ENCODE measurements around the gene KLHL25. TPM values are rescaled to one million over a fixed set of nuclear protein-coding genes. Genes with fewer than 3 reads are reported as not detected.
A peak's percentile ranks its signal among the peaks of the same experiment; 100 is the strongest.

The KLHL25 gene
- total RNA-seq, 1 experiment from 2014 or later: 7.0 TPM

DNA sequence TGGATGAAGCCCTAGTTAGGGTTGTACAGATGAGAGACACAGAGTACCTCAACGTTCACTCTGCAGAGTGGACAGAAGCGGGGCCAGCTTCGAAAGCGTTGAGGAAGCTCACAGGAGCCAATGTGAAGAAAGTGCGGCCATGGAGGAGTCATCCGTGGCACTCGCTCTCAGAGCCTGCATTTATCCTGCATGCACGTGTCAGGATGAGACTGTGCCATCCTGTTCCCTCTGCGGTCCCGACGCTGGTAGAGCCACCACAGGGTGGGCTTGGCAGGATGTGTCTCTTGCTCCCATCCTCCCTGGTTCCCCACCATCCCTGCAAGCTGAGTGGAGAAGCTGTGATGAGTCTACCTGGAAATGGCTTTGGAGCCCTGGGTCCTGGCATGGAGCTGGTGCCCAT is 39.3 kb downstream of the KLHL25 start:
- intact Hi-C loops (cut with micrococcal nuclease; ENCODE audit: unreplicated experiment): no loop called here
- TF ChIP-seq SIN3A (IDR thresholded peaks at IDR 0.05; ENCODE audit: borderline replicate concordance, insufficient read depth, low read depth, low read length) (no peak), TCF7L2 (IDR thresholded peaks at IDR 0.05; ENCODE audit: low read depth, low read length) (no peak), POLR2AphosphoS5 (IDR thresholded peaks at IDR 0.05; ENCODE audit: low read depth, low read length) (no peak)
- TF ChIP-seq, protein P1, sequence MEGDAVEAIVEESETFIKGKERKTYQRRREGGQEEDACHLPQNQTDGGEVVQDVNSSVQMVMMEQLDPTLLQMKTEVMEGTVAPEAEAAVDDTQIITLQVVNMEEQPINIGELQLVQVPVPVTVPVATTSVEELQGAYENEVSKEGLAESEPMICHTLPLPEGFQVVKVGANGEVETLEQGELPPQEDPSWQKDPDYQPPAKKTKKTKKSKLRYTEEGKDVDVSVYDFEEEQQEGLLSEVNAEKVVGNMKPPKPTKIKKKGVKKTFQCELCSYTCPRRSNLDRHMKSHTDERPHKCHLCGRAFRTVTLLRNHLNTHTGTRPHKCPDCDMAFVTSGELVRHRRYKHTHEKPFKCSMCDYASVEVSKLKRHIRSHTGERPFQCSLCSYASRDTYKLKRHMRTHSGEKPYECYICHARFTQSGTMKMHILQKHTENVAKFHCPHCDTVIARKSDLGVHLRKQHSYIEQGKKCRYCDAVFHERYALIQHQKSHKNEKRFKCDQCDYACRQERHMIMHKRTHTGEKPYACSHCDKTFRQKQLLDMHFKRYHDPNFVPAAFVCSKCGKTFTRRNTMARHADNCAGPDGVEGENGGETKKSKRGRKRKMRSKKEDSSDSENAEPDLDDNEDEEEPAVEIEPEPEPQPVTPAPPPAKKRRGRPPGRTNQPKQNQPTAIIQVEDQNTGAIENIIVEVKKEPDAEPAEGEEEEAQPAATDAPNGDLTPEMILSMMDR (IDR thresholded peaks at IDR 0.05): no peak
- TF ChIP-seq, protein P2, sequence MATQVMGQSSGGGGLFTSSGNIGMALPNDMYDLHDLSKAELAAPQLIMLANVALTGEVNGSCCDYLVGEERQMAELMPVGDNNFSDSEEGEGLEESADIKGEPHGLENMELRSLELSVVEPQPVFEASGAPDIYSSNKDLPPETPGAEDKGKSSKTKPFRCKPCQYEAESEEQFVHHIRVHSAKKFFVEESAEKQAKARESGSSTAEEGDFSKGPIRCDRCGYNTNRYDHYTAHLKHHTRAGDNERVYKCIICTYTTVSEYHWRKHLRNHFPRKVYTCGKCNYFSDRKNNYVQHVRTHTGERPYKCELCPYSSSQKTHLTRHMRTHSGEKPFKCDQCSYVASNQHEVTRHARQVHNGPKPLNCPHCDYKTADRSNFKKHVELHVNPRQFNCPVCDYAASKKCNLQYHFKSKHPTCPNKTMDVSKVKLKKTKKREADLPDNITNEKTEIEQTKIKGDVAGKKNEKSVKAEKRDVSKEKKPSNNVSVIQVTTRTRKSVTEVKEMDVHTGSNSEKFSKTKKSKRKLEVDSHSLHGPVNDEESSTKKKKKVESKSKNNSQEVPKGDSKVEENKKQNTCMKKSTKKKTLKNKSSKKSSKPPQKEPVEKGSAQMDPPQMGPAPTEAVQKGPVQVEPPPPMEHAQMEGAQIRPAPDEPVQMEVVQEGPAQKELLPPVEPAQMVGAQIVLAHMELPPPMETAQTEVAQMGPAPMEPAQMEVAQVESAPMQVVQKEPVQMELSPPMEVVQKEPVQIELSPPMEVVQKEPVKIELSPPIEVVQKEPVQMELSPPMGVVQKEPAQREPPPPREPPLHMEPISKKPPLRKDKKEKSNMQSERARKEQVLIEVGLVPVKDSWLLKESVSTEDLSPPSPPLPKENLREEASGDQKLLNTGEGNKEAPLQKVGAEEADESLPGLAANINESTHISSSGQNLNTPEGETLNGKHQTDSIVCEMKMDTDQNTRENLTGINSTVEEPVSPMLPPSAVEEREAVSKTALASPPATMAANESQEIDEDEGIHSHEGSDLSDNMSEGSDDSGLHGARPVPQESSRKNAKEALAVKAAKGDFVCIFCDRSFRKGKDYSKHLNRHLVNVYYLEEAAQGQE (IDR thresholded peaks at IDR 0.05; ENCODE audit: insufficient read depth in 1 of 2, low read depth in 2 of 2, low read length in 1 of 2): no peak
- H3K27ac ChIP-seq (ENCODE audit: low read length): no peak overlapping the region
- ChIA-PET POLR2A (no interaction called here), CTCF (no interaction called here)
- no peaks in the 10 kb centered on the region for H3K27me3 ChIP-seq (ENCODE audit: control insufficient read depth, insufficient read depth, low read length)
- peaks cover 4% of the 10 kb centered on the region; the same call in 1 of the 2 replicates for H3K4me1 ChIP-seq (ENCODE audit: control insufficient read depth, insufficient read depth, low read length)
- BruUV-seq (replicated peaks): no TSS peak
- H3K9me3 ChIP-seq (ENCODE audit: control insufficient read depth, insufficient read depth, low read depth, low read length): no peaks in the 10 kb centered on the region
- no peak overlapping the region for H3K4me3 ChIP-seq (ENCODE audit: low read depth in 2 of 2, low read length in 2 of 2)
- DNase-seq (ENCODE audit: low read depth, low spot score) (no peak), ATAC-seq (no peak)
- in situ Hi-C loops (cut with HindIII; ENCODE audit: low pct_unique_long_range_greater_than_20kb, low sequenced_read_pairs): no loop called here
- H3K36me3 ChIP-seq (ENCODE audit: control insufficient read depth, insufficient read depth, low read length): no peaks in the 10 kb centered on the region

DNA sequence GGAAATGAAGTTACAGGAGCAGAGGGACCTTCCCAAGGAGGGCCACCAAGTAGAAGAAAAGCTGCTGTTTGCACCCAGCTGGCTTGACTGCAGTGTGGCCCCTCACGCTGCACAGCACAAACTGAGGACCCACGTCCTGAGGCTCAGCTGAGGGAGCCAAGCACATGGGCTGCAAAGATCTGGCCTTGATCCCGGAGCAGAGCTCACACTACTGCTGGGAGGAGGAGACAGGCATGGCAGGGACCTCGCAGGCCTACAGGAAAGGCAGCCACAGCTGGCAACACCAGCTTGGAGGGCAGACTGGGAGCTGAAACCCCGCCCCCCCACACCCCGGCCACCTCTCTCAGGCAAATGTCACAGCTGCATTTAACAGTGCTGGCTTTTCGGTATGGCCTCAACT is 39.7 kb downstream of the KLHL25 start:
- ATAC-seq (no peak), DNase-seq (ENCODE audit: low read depth, low spot score) (no peak)
- TSS peak; percentile 70 for BruUV-seq (replicated peaks)
- TF ChIP-seq, protein P2 (IDR thresholded peaks at IDR 0.05; ENCODE audit: insufficient read depth in 1 of 2, low read depth in 2 of 2, low read length in 1 of 2): no peak
- TF ChIP-seq SIN3A (IDR thresholded peaks at IDR 0.05; ENCODE audit: borderline replicate concordance, insufficient read depth, low read depth, low read length): no peak
- no peak for TF ChIP-seq TCF7L2 (IDR thresholded peaks at IDR 0.05; ENCODE audit: low read depth, low read length)
- TF ChIP-seq POLR2AphosphoS5 (IDR thresholded peaks at IDR 0.05; ENCODE audit: low read depth, low read length): no peak
- TF ChIP-seq, protein P1 (IDR thresholded peaks at IDR 0.05): no peak
- in situ Hi-C loops (cut with HindIII; ENCODE audit: low pct_unique_long_range_greater_than_20kb, low sequenced_read_pairs): no loop called here
- intact Hi-C loops (cut with micrococcal nuclease; ENCODE audit: unreplicated experiment): no loop called here
- Histone ChIP-seq H3K27me3 (ENCODE audit: control insufficient read depth, insufficient read depth, low read length) (no peaks in the 10 kb centered on the region), H3K36me3 (ENCODE audit: control insufficient read depth, insufficient read depth, low read length) (no peaks in the 10 kb centered on the region), H3K27ac (ENCODE audit: low read length) (no peak overlapping the region), H3K4me1 (ENCODE audit: control insufficient read depth, insufficient read depth, low read length) (peaks cover 4% of the 10 kb centered on the region; the same call in 1 of the 2 replicates), H3K4me3 (ENCODE audit: low read depth in 2 of 2, low read length in 2 of 2) (no peak overlapping the region), H3K9me3 (ENCODE audit: control insufficient read depth, insufficient read depth, low read depth, low read length) (no peaks in the 10 kb centered on the region)
- CTCF ChIA-PET: no interaction called here
- POLR2A ChIA-PET: no interaction called here
